ENCODE data around the gene SETBP1. TPM values are rescaled to one million over a fixed set of nuclear protein-coding genes. Genes with fewer than 3 reads are reported as not detected.

SETBP1 gene
- total and polyA plus RNA-seq, 2 of the 8 experiments (the other 6 are each of a cell fraction or from before 2014, with no cell fraction given) = 2.0 to 6.5 TPM

GRCh38 chr18:44914028-44914427 is 233.3 kb downstream of the SETBP1 start (continued):
- TF ChIP-seq ATF2 (IDR thresholded peaks at IDR 0.05; ENCODE audit: low read length) (no peak), SIN3A (conservative IDR thresholded peaks at IDR 0.05 in 1 of 2, IDR thresholded peaks at IDR 0.05 in 1 of 2; ENCODE audit: low read depth in 1 of 2, low read length in 2 of 2) (no peak), MAFK (IDR thresholded peaks at IDR 0.05; ENCODE audit: low read depth, low read length) (no peak)

Data from H1 (cell line).